GM18517 (cell line): ENCODE data around the gene SORCS3.

ENCODE experiments used
- ATAC-seq: cut with Tn5 transposase; IDR thresholded peaks from one replicate; pipeline ENCODE4 v1.9.1; 2021; ENCODE audit warnings: mild to moderate bottlenecking, moderate library complexity; ENCODE audit not compliant: unreplicated experiment

SORCS3 gene

GRCh38 chr10:104831272-104831671, 190.2 kb downstream of the SORCS3 start:
- no peak for ATAC-seq

DNA sequence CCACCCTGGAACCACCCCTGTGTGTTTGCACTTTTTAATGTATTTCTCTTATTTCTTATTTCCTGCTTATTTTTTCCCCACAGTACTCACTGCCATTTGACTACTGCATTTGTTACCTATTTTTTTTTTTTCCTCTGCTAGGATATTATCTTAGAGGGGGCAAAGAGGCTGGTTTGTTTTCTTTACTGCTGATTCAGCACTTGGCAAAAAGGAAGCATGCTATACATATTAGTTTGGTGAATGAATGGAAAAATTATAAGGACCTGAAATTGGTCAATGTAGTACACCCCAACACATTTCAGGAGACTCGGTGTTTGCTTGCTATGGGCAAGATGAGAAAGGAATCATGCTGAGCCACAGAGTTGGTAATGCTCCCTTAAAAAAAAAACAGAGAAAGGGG, 193.5 kb downstream of the SORCS3 start:
- no peak for ATAC-seq

- ATAC-seq, result no peak
Observed at GRCh38 chr10:104835422-104835821, 194.3 kb downstream of the SORCS3 start.

- ATAC-seq, result no peak
Observed at GRCh38 chr10:104842704-104843103, 201.6 kb downstream of the SORCS3 start.

- no peak for ATAC-seq
Observed at GRCh38 chr10:104844073-104844472, 203.0 kb downstream of the SORCS3 start.

GRCh38 chr10:104850023-104850422, 208.9 kb downstream of the SORCS3 start:
- no peak for ATAC-seq

GRCh38 chr10:104867966-104868598, 227.0 kb downstream of the SORCS3 start:
- no peak for ATAC-seq

DNA sequence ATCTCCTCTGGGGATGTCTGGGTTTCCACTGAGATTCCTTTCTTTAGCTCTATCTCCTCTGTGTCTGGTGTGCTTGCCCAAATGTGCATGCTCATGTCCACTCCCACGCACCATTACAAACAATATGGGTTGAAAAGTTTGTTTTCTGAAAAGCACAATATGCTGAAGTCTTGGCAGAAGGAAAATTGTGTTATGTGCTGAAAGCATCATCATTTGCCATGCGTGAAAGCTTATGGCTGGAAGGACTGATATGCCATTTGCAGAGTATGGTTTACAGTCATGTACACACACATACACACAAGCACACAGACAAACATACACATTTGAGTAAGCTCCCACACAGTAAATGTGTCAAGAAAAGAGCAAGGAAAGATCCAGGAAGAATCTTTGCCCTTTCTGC, 231.6 kb downstream of the SORCS3 start:
- no peak for ATAC-seq

- ATAC-seq, result no peak
Observed at GRCh38 chr10:104873161-104873560, 232.1 kb downstream of the SORCS3 start.

DNA sequence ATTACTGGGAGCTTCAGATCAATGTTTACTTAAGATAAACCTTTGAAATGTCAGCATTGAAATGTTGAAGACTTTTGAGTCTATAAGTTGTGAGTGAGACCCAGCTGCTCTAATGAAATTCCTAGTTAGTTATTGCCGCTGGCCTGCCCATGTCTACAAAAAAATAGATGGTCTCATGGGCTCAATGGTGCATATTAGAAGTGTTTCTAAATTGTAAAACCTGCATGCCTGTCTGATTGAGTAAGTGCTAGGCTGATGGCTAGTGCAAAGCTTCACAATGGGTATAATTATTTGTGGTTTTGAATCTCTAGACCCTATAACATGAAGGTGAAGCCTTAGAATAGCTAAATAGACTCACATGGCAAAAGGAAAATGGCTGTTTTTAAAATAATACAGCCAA, 234.5 kb downstream of the SORCS3 start:
- ATAC-seq, result no peak

GRCh38 chr10:104880624-104881398, 239.7 kb downstream of the SORCS3 start:
- ATAC-seq, result no peak

DNA sequence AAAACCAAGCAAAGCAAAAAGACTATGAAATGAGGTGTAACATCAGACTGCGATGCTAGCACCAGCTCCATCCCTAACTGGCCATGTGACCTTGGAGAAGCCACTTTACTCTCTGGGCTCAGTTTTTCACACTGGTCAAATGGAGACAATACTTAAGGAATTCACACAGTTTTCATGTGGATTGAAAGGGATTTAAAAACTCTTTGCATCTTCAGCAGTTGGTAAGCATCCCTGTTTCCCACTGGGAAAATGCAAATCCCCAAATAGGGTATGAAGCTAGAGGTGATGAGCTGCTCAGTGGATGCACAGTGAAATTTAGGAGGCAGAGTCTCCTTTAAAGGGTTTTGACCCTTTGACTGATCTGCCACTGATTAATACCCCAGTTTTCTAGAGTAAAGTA, 240.7 kb downstream of the SORCS3 start:
- ATAC-seq, result no peak

DNA sequence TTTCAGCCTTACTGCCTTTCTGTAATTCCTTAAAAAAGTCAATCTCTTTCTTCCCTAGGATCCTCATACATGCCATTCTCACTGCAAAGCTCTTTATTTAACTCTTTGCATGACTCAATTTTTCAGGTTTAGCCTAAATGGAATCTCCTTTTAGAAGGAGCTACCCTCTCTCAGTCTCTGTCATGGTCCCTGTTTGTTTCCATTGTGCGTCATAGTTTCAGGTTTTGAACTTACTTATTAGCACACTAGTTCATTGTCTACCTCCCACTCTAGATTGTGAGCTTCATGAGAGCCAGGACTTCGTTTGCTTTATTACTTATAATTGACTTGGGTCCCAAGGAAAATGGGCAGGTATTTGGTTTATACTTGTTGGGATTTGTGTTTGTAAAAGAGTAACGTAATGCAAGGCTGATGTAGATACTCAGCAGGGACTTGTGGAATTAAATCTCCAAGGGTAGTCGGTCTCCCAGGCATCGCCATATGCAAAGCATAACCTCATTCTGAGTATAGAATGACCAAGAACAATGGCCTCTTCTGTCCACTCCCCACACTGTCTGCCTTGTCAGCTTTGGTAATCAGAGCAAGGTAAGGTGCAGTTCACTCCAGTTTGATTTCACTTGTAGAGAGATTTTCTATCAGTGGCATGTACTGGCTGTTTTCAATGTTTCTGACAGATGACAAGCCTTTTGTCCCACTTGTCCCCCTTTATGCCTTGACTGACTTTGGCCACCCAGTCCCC, 252.0 kb downstream of the SORCS3 start:
- no peak for ATAC-seq

- no peak for ATAC-seq
Observed at GRCh38 chr10:104893701-104894100, 252.6 kb downstream of the SORCS3 start.

DNA sequence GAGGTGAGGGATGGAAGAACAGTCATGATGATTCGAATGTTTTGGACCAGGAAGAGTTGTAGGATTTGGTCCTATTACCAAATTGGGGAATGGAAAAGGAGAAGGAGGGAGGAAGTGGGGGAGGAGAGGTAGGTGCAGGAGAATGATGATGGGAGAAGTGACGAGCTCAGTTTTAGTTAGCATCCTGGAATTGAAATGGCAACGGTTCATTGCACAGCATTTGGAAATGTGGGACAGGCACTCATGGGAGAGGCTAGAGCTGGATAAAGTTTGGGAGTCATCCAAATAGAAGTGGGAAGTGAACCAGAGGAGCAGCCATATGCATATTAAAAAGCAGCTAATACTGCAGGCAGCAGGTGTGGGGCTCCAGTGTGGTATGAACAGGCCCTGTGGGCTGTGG, 253.6 kb downstream of the SORCS3 start:
- ATAC-seq, result no peak

DNA sequence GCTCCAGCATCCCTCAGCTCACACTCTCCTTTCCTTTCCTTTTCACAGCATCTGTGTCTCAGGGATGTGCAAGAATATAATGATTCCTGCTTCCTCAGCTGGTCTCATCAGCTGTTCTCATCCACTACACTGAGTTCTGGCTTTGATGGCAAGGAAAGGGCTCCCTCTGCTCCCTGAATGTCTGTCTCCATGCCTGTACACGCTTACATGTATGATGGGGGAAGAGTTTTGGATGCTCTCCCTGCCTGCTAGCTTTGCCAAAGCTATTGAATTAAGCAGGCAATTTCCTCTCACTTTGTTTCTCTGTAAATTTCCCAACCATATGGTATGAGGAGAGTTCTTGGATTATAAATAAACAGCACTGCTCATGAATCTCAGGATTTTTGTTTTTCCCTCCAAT, 254.5 kb downstream of the SORCS3 start:
- ATAC-seq, result no peak

GRCh38 chr10:104895981-104896380, 254.9 kb downstream of the SORCS3 start:
- ATAC-seq, result no peak

- no peak for ATAC-seq
Observed at GRCh38 chr10:104897696-104898095, 256.6 kb downstream of the SORCS3 start.

DNA sequence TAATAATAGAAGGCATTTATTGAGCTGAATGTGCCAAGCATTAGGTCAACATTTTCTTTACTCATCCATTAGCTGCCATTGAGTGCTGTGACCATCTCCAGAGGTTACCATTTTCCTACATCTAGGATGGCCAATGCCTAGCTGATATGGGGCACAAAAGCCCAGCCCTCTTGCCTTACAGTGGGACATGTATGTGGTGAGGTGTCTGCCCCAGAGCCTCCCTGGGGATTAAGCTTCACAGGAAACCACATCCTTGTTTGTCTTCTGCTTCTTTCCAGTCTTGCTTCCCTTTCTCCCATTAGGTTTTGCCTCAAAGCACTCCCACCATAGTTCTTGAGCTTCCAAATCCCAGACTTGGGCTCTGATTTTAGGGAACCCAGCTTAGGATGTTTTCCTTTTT, 258.7 kb downstream of the SORCS3 start:
- ATAC-seq, result no peak

DNA sequence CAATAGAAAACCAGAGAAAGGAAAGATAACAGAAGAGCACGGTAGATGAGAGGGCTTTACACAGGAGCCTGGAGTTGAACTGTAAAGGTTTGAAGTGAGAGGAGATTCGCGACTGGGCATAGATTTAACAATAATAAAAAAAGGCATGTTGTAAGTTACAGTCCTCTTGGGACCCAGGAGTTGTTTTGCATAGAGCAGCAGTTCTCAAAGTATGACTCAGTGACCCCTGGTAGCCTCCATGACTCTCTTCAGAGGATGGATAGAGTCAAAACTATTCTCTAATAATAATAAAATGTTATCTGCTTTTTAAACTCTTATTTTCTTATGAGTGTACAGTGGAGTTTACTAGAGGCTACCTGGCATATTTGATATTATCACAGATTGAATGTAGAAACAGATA, 262.3 kb downstream of the SORCS3 start:
- no peak for ATAC-seq

- no peak for ATAC-seq
Observed at GRCh38 chr10:104904753-104905323, 263.7 kb downstream of the SORCS3 start.

DNA sequence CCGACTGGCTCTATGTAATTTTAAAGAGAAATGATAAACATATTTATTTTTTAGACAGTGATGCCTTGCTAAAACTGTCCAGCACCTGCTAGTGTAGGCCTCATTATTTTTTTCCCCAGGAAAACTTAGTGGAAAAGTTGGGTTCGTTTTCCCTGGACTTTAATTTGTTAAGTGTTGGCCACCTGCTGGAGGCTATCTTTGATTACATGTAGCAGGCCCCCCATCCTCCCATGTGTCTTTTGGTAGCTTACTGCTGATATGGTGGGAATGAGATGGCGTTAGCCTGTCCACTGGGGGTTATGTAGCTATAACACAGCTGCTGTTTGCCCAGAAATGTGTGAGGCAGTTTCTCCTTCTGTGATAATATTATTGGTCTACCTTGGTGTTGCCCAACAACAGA, 265.0 kb downstream of the SORCS3 start:
- ATAC-seq, result no peak
